ENCODE data around the gene DNAJC8.
A peak's percentile ranks its signal among the peaks of the same experiment; 100 is the strongest.

Gene DNAJC8

GRCh38 chr1:28170001-28170596 lies 62.7 kb downstream of the DNAJC8 start:
- DNase-seq, result no peak

- peak; percentile 62 to 80 for DNase-seq
Observed at GRCh38 chr1:28163496-28164161, 69.2 kb downstream of the DNAJC8 start.

GRCh38 chr1:28162151-28162550 lies 70.7 kb downstream of the DNAJC8 start:
- DNase-seq, result no peak

- no peak for DNase-seq
Observed at GRCh38 chr1:28161751-28162150, 71.1 kb downstream of the DNAJC8 start.

GRCh38 chr1:28160782-28161266 lies 72.0 kb downstream of the DNAJC8 start:
- no peak for DNase-seq

- DNase-seq, result no peak
Observed at GRCh38 chr1:28159680-28160079, 73.1 kb downstream of the DNAJC8 start.

- DNase-seq, result no peak
Observed at GRCh38 chr1:28159243-28159642, 73.6 kb downstream of the DNAJC8 start.

GRCh38 chr1:28157894-28158293 lies 74.9 kb downstream of the DNAJC8 start:
- no peak for DNase-seq

GRCh38 chr1:28156821-28157220 lies 76.0 kb downstream of the DNAJC8 start:
- no peak for DNase-seq

GRCh38 chr1:28155628-28156027 lies 77.2 kb downstream of the DNAJC8 start:
- no peak for DNase-seq

GRCh38 chr1:28154078-28154594 lies 78.7 kb downstream of the DNAJC8 start:
- no peak for DNase-seq

Data from hippocampal formation (tissue), 2 donors.